ENCODE measurements around the gene TFAM. TPM values are rescaled to one million over a fixed set of nuclear protein-coding genes. Genes with fewer than 3 reads are reported as not detected.

TFAM gene
- total and polyA plus RNA-seq, 2 donors from 2014 or later, result 18.5 to 35.0 TPM

GRCh38 chr10:58433571-58433970 is 48.4 kb downstream of the TFAM start:
- FAIRE-seq (no peak), DNase-seq (no peak)
- no peak overlapping the region for H3K9ac ChIP-seq (ENCODE audit: low read length in 3 of 3)
- no peak overlapping the region for H3K4me3 ChIP-seq (ENCODE audit: low read length in 3 of 3)
- no peak for TF ChIP-seq CTCF (IDR thresholded peaks at IDR 0.05; ENCODE audit: borderline replicate concordance, extremely low read depth, insufficient read depth)
- no peak overlapping the region for H3K27ac ChIP-seq (ENCODE audit: low read depth in 2 of 2, low read length in 2 of 2)
- no peaks in the 10 kb centered on the region for H3K27me3 ChIP-seq (ENCODE audit: control insufficient read depth, insufficient read depth, low read length)
- intact Hi-C loops (cut with DNase I), result no loop called here
- H3K4me1 ChIP-seq (ENCODE audit: control insufficient read depth in 2 of 3, insufficient read depth in 2 of 3, low read depth in 1 of 3, low read length in 3 of 3), result peaks cover 5 to 11% (median 10%) of the 10 kb centered on the region in 3 donors
- no peaks in the 10 kb centered on the region for H3K9me3 ChIP-seq (ENCODE audit: control insufficient read depth in 2 of 3, insufficient read depth in 1 of 3, low read length in 3 of 3)
- no peaks in the 10 kb centered on the region for H3K36me3 ChIP-seq (ENCODE audit: control insufficient read depth in 2 of 3, insufficient read depth in 3 of 3, low read length in 3 of 3)

- FAIRE-seq, result no peak
These were observed 50.2 kb downstream of the TFAM start for GRCh38 chr10:58435297-58435985.

GRCh38 chr10:58436071-58436470 is 50.9 kb downstream of the TFAM start:
- no peak for FAIRE-seq
- H3K4me1 ChIP-seq (ENCODE audit: control insufficient read depth in 2 of 3, insufficient read depth in 2 of 3, low read depth in 1 of 3, low read length in 3 of 3), result peaks cover 5 to 20% (median 12%) of the 10 kb centered on the region in 3 donors
- H3K27ac ChIP-seq (ENCODE audit: low read depth in 2 of 2, low read length in 2 of 2), result peak overlapping the region in 1 of 2 donors; percentile 21

More at GRCh38 chr10:58435297-58435985, 50.2 kb downstream of the TFAM start:
- H3K9ac ChIP-seq (ENCODE audit: low read length in 3 of 3), result no peak overlapping the region
- intact Hi-C loops (cut with DNase I), result no loop called here
- no peak for TF ChIP-seq CTCF (IDR thresholded peaks at IDR 0.05; ENCODE audit: borderline replicate concordance, extremely low read depth, insufficient read depth)
- peak overlapping the region in 1 of 2 donors; percentile 21 for H3K27ac ChIP-seq (ENCODE audit: low read depth in 2 of 2, low read length in 2 of 2)
- no peak overlapping the region for H3K4me3 ChIP-seq (ENCODE audit: low read length in 3 of 3)
- H3K27me3 ChIP-seq (ENCODE audit: control insufficient read depth, insufficient read depth, low read length), result no peaks in the 10 kb centered on the region
- peak in 4 of 5 donors; percentile 50 to 81 (median 62) for DNase-seq
- H3K9me3 ChIP-seq (ENCODE audit: control insufficient read depth in 2 of 3, insufficient read depth in 1 of 3, low read length in 3 of 3), result no peaks in the 10 kb centered on the region
- H3K4me1 ChIP-seq (ENCODE audit: control insufficient read depth in 2 of 3, insufficient read depth in 2 of 3, low read depth in 1 of 3, low read length in 3 of 3), result peaks cover 5 to 20% (median 12%) of the 10 kb centered on the region in 3 donors
- H3K36me3 ChIP-seq (ENCODE audit: control insufficient read depth in 2 of 3, insufficient read depth in 3 of 3, low read length in 3 of 3), result no peaks in the 10 kb centered on the region

More at GRCh38 chr10:58436071-58436470, 50.9 kb downstream of the TFAM start:
- no peak overlapping the region for H3K9ac ChIP-seq (ENCODE audit: low read length in 3 of 3)
- no peaks in the 10 kb centered on the region for H3K27me3 ChIP-seq (ENCODE audit: control insufficient read depth, insufficient read depth, low read length)
- H3K9me3 ChIP-seq (ENCODE audit: control insufficient read depth in 2 of 3, insufficient read depth in 1 of 3, low read length in 3 of 3), result no peaks in the 10 kb centered on the region
- intact Hi-C loops (cut with DNase I), result no loop called here
- no peak for TF ChIP-seq CTCF (IDR thresholded peaks at IDR 0.05; ENCODE audit: borderline replicate concordance, extremely low read depth, insufficient read depth)
- no peak overlapping the region for H3K4me3 ChIP-seq (ENCODE audit: low read length in 3 of 3)
- no peaks in the 10 kb centered on the region for H3K36me3 ChIP-seq (ENCODE audit: control insufficient read depth in 2 of 3, insufficient read depth in 3 of 3, low read length in 3 of 3)
- DNase-seq, result peak in 2 of 5 donors; percentile 46 to 49
